Neuronal stem cell (in vitro differentiated cells): Measurements from ENCODE around the gene MVD.

Experiments
- DNase-seq: peaks from one replicate; pipeline ENCODE4 v3.0.0-alpha.2; 2013; ENCODE audit warnings: low spot score
- H2AFZ ChIP-seq: one replicate; pipeline ENCODE4 v1.6.1; 2013; ENCODE audit warnings: mild to moderate bottlenecking, low read length, inconsistent platforms
- H2AK5ac ChIP-seq: 2 replicates; pipeline ENCODE4 v1.6.1; 2013; ENCODE audit warnings: low read depth, mild to moderate bottlenecking, inconsistent platforms, low read length, moderate library complexity, mixed read lengths
- H2BK120ac ChIP-seq: 2 replicates; pipeline ENCODE4 v1.6.1; 2013; ENCODE audit warnings: low read depth, mild to moderate bottlenecking, inconsistent platforms, low read length, moderate library complexity, mixed read lengths
- H2BK12ac ChIP-seq: one replicate; pipeline ENCODE4 v1.6.1; 2013; ENCODE audit warnings: low read length, inconsistent platforms
- H2BK15ac ChIP-seq: 2 replicates; pipeline ENCODE4 v1.6.1; 2013; ENCODE audit warnings: mild to moderate bottlenecking, low read length, inconsistent platforms, mixed read lengths
- H2BK5ac ChIP-seq: one replicate; pipeline ENCODE4 v1.6.1; 2013; ENCODE audit warnings: inconsistent platforms, mild to moderate bottlenecking, low read length, moderate library complexity
- H3K14ac ChIP-seq: one replicate; pipeline ENCODE4 v1.6.1; 2013; ENCODE audit warnings: low read length, inconsistent platforms
- H3K18ac ChIP-seq: 2 replicates; pipeline ENCODE4 v1.6.1; 2013; ENCODE audit warnings: low read length, inconsistent platforms
- H3K23ac ChIP-seq: 2 replicates; pipeline ENCODE4 v1.6.1; 2013; ENCODE audit warnings: low read depth, mild to moderate bottlenecking, mixed read lengths, low read length, inconsistent platforms; ENCODE audit not compliant: poor library complexity
- H3K27ac ChIP-seq: replicated peaks from 3 replicates; pipeline ENCODE4 v1.5.1; 2013; ENCODE audit warnings: low read length, inconsistent platforms
- H3K27me3 ChIP-seq, 3 experiments: 2 replicates each; pipeline ENCODE4 v1.6.1; 2013; ENCODE audit warnings: low read length in 3 of 3, mild to moderate bottlenecking in 2 of 3, inconsistent platforms in 1 of 3, low read depth in 1 of 3, mixed read lengths in 1 of 3, moderate library complexity in 1 of 3; ENCODE audit not compliant: control insufficient read depth in 3 of 3, insufficient read depth in 3 of 3
- H3K36me3 ChIP-seq, 2 donors: replicated peaks in 1 of 2; 2 replicates each; pipeline ENCODE4 v1.6.1; 2013; ENCODE audit warnings: low read length in 2 of 2; ENCODE audit not compliant: control insufficient read depth in 2 of 2, insufficient read depth in 2 of 2
- H3K4ac ChIP-seq: 2 replicates; pipeline ENCODE4 v1.6.1; 2013; ENCODE audit warnings: inconsistent platforms, mild to moderate bottlenecking, low read length, moderate library complexity
- H3K4me1 ChIP-seq, 2 donors: 1 replicate in 1 of 2; 2 replicates in 1 of 2; pipeline ENCODE4 v1.6.1; 2013; ENCODE audit warnings: low read length in 2 of 2, low read depth in 1 of 2; ENCODE audit not compliant: control insufficient read depth in 2 of 2, insufficient read depth in 1 of 2
- H3K4me2 ChIP-seq: one replicate; pipeline ENCODE4 v1.6.1; 2013; ENCODE audit warnings: mild to moderate bottlenecking, low read length, inconsistent platforms; ENCODE audit not compliant: insufficient read depth, poor library complexity, severe bottlenecking
- H3K4me3 ChIP-seq, 2 donors: 2 replicates each; pipeline ENCODE4 v1.5.1; 2013; ENCODE audit warnings: low read length in 2 of 2, mild to moderate bottlenecking in 2 of 2, inconsistent platforms in 1 of 2, moderate library complexity in 1 of 2
- H3K79me1 ChIP-seq: one replicate; pipeline ENCODE4 v1.6.1; 2013; ENCODE audit warnings: low read depth, mild to moderate bottlenecking, inconsistent platforms, low read length, moderate library complexity
- H3K9ac ChIP-seq: one replicate; pipeline ENCODE4 v1.6.1; 2013; ENCODE audit warnings: mild to moderate bottlenecking, low read depth, low read length, inconsistent platforms; ENCODE audit not compliant: poor library complexity
- H3K9me3 ChIP-seq, 2 donors: replicated peaks in 1 of 2; 2 replicates each; pipeline versions ENCODE3 to v1.6.1; 2013; ENCODE audit warnings: low read length in 2 of 2, mild to moderate bottlenecking in 2 of 2, inconsistent platforms in 1 of 2, low read depth in 1 of 2, mixed read lengths in 1 of 2, moderate library complexity in 1 of 2; ENCODE audit not compliant: control insufficient read depth in 2 of 2, insufficient read depth in 1 of 2
- H4K8ac ChIP-seq: one replicate; pipeline ENCODE4 v1.6.1; 2013; ENCODE audit warnings: low read depth, mild to moderate bottlenecking, inconsistent platforms, low read length, moderate library complexity
- H4K91ac ChIP-seq: one replicate; pipeline ENCODE4 v1.6.1; 2013; ENCODE audit warnings: low read length, low read depth, mild to moderate bottlenecking, inconsistent platforms; ENCODE audit not compliant: poor library complexity
- WGBS, 2 donors: extraction: QIAGEN DNeasy Blood & Tissue Kit; methylation state at CpG; one replicate each; pipeline ENCODE4 v1.1.7; 2013; ENCODE audit warnings: missing lambda C conversion rate in 2 of 2, mixed read lengths in 1 of 2; ENCODE audit not compliant: insufficient read length in 2 of 2, insufficient replicate concordance in 1 of 2; ENCODE audit errors: extremely low coverage in 2 of 2; 5-methylcytosine and 5-hydroxymethylcytosine counted together

MVD gene

GRCh38 chr16:88706965-88707826 lies 44.3 kb upstream of the MVD start:
- DNase-seq = no peak
- H3K4me1 ChIP-seq = peaks cover 12 to 14% of the 10 kb centered on the region in 2 donors
- WGBS, 2 donors = no CpG with 5 or more reads among the region's 17 CpGs
- H2BK15ac ChIP-seq = no peak overlapping the region
- no peaks in the 10 kb centered on the region for H3K9me3 ChIP-seq
- no peak overlapping the region for H3K18ac ChIP-seq
- peak overlapping the region; percentile 84 to 91 for H3K4me3 ChIP-seq
- H3K36me3 ChIP-seq = peaks cover 2 to 3% of the 10 kb centered on the region in 2 donors
- no peak overlapping the region for H3K27ac ChIP-seq
- no peak overlapping the region for H2BK5ac ChIP-seq
- no peak overlapping the region for H2BK120ac ChIP-seq
- no peak overlapping the region for H3K23ac ChIP-seq
- H4K8ac ChIP-seq = no peak overlapping the region
- no peak overlapping the region for H3K9ac ChIP-seq
- H2AK5ac ChIP-seq = no peak overlapping the region
- no peak overlapping the region for H2BK12ac ChIP-seq
- H4K91ac ChIP-seq = no peak overlapping the region
- peak overlapping the region; percentile 99 for H2AFZ ChIP-seq
- no peak overlapping the region for H3K14ac ChIP-seq
- no peak overlapping the region for H3K4ac ChIP-seq
- H3K27me3 ChIP-seq = no peaks in the 10 kb centered on the region
- peaks cover 18% of the 10 kb centered on the region for H3K79me1 ChIP-seq
- peak overlapping the region; percentile 96 for H3K4me2 ChIP-seq

DNA sequence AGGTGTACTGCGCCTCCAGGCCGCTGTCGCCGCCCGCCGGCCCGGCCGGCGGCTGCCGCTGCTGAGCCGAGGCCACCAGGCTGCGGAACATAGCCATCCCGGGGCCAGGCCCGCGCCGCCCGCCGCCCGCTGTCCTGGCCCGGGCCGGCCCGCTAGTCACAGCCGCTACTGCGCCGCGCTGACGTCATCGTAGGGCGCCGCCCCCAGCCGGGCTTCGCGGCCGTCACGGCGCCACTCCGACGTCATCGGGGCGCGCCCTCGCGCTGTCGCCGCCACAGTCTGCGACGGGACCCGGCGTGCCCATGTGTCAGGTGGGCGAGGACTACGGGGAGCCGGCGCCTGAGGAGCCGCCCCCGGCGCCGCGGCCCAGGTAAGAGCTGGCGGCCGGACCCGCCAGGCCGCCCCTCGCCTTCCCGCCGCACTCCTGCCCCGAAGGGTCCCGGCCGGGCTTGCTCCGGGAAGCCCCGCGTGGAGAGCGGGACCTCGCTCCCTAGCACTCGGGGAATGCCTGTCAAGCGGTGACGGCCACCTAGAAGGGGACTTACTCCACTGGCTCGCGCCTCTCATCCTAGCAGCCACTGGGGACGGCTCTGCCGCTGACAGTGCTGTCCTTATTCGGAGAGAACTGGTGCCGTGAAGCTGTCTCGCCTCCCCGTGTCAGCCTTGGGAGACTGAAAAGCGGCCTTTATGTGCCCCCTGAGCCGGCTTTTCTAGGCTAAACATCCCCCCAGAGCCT lies 43.5 kb upstream of the MVD start, which contains the start of the genes CTU2 and RNF166:
Gene CTU2, plus strand, starts transcription at position 275 of the 736 bp plus-strand sequence. Its CDS starts 28 bp downstream, at position 303.
Gene RNF166, minus strand, starts transcription at position 180 of the 736 bp plus-strand sequence. Its CDS starts 83 bp downstream, at position 97.
- no peak within 1 kb of the TSS for H2BK5ac ChIP-seq
- peak within 1 kb of the TSS; percentile 87 for H3K9ac ChIP-seq
- no peak within 1 kb of the TSS for H3K27ac ChIP-seq
- peak within 1 kb of the TSS; percentile 84 to 91 for H3K4me3 ChIP-seq
- H3K23ac ChIP-seq = peak within 1 kb of the TSS; percentile 2
- no peak within 1 kb of the TSS for H2BK120ac ChIP-seq
- peak within 1 kb of the TSS; percentile 85 for H3K18ac ChIP-seq
- H3K4ac ChIP-seq = no peak within 1 kb of the TSS
- H2AFZ ChIP-seq = peak within 1 kb of the TSS; percentile 99
- H3K4me2 ChIP-seq = peak within 1 kb of the TSS; percentile 96
- no peaks in the 10 kb centered on the region for H3K27me3 ChIP-seq
- peaks cover 23% of the 10 kb centered on the region for H3K79me1 ChIP-seq
- H4K91ac ChIP-seq = no peak within 1 kb of the TSS
- no peak within 1 kb of the TSS for H2BK12ac ChIP-seq
- H3K14ac ChIP-seq = no peak within 1 kb of the TSS
- no peak within 1 kb of the TSS for H2AK5ac ChIP-seq
- H4K8ac ChIP-seq = no peak within 1 kb of the TSS
- no CpG with 5 or more reads among the region's 86 CpGs for WGBS, 2 donors
- H3K36me3 ChIP-seq = peaks cover 2 to 7% of the 10 kb centered on the region in 2 donors
- H3K4me1 ChIP-seq = peaks cover 12 to 14% of the 10 kb centered on the region in 2 donors
- H3K9me3 ChIP-seq = no peaks in the 10 kb centered on the region
- peak; percentile 90 for DNase-seq
- no peak within 1 kb of the TSS for H2BK15ac ChIP-seq

DNA sequence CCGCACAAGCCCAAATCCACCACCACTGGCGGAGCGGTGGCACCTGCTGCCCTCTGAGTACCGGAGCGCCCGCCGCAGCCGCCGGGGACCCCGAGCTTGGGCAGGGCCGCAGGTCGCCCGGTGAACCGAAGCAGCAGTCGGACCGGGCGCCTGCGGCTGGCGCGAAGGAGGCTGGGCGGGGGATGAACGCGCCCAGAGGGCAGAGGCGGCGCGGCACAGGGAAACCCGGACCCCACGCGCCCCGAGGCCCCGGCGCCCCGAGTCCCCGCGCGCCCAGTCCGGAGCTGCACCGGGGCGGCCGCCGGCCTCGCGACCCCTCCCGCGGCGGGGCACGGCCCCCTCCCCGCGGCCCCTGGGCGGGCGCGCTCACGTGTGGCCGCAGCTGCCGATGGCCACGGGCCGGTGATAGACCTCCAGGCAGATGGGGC lies 42.9 kb upstream of the MVD start:
- Histone ChIP-seq H3K27me3 (no peaks in the 10 kb centered on the region), H3K4me2 (peak overlapping the region; percentile 96), H3K4me3 (peak overlapping the region; percentile 84 to 91), H3K23ac (peak overlapping the region; percentile 2), H3K9me3 (no peaks in the 10 kb centered on the region), H3K14ac (no peak overlapping the region), H2AFZ (peak overlapping the region; percentile 99), H4K91ac (no peak overlapping the region), H2AK5ac (no peak overlapping the region), H3K36me3 (peaks cover 2 to 7% of the 10 kb centered on the region in 2 donors), H3K9ac (peak overlapping the region; percentile 86), H2BK5ac (no peak overlapping the region), H4K8ac (no peak overlapping the region), H3K4ac (no peak overlapping the region), H3K18ac (peak overlapping the region; percentile 85), H3K27ac (no peak overlapping the region), H3K79me1 (peaks cover 25% of the 10 kb centered on the region), H2BK15ac (no peak overlapping the region), H2BK120ac (no peak overlapping the region), H3K4me1 (peaks cover 12 to 17% of the 10 kb centered on the region in 2 donors), H2BK12ac (no peak overlapping the region)
- WGBS, 2 donors = no CpG with 5 or more reads among the region's 57 CpGs
- no peak for DNase-seq
